Breast epithelium (tissue), 3 donors: Measurements from ENCODE around the gene EID2B.

Experiments used
- CTCF ChIP-seq, 3 donors: fragments of 450-650 bp; IDR thresholded peaks; one replicate each; pipeline ENCODE4 v1.5.1; 2016 to 2017; ENCODE audit warnings: antibody characterized with exemption in 3 of 3, mild to moderate bottlenecking in 3 of 3, moderate library complexity in 3 of 3
- POLR2A ChIP-seq: fragments of 450-650 bp; IDR thresholded peaks from one replicate; pipeline ENCODE4 v1.6.1; 2016; ENCODE audit warnings: antibody characterized with exemption, mild to moderate bottlenecking, moderate library complexity
- POLR2AphosphoS5 ChIP-seq, 3 donors: sonication (generic); formaldehyde crosslinking; IDR thresholded peaks; one replicate each; pipeline ENCODE4 v1.6.1; 2017; ENCODE audit warnings: antibody characterized with exemption in 3 of 3

DNA sequence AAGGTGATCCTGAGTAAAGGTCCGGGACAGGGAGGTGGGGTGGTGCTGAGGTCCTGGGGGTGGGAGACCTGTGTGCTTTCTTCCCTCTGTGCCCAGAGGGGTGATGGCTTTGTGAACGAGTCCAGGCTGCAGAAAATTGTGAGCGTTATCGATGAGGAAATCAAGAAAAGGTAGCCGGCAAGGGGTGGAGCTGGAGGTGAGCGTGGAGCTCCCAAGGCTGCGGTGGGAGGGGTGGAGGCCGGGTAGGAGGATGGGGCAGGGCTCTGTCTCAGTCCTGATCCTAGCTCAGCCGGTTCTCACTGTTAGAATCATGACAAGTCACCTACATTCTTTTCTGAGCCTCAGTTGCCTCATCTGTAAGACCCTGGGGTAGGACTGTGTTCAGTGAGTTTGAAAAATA is 13.7 kb downstream of the EID2B start:
- no peak for TF ChIP-seq CTCF (IDR thresholded peaks at IDR 0.05)
- TF ChIP-seq POLR2AphosphoS5 (IDR thresholded peaks at IDR 0.05), result no peak
- TF ChIP-seq POLR2A, result no peak
